Glutamatergic neuron (in vitro differentiated cells): ENCODE data around the gene MMP8. TPM values are rescaled to one million over a fixed set of nuclear protein-coding genes. Genes with fewer than 3 reads are reported as not detected.

Source experiments
- DNase-seq: peaks from one replicate; pipeline ENCODE4 v3.0.0; 2022
- H3K27ac Mint-ChIP-seq: one replicate; pipeline ENCODE4 v1.8.0; 2020; ENCODE audit warnings: mild to moderate bottlenecking, mixed read lengths, inconsistent platforms; ENCODE audit not compliant: unreplicated experiment
- H3K27me3 Mint-ChIP-seq: one replicate; pipeline ENCODE4 v1.8.0; 2020; ENCODE audit warnings: mild to moderate bottlenecking, moderate library complexity, mixed read lengths, inconsistent platforms; ENCODE audit not compliant: unreplicated experiment
- H3K36me3 Mint-ChIP-seq: one replicate; pipeline ENCODE4 v1.8.0; 2020; ENCODE audit warnings: mild to moderate bottlenecking, mixed read lengths, inconsistent platforms; ENCODE audit not compliant: unreplicated experiment
- H3K4me1 Mint-ChIP-seq: one replicate; pipeline ENCODE4 v1.8.0; 2020; ENCODE audit warnings: mild to moderate bottlenecking, low read depth, mixed read lengths, inconsistent platforms; ENCODE audit not compliant: unreplicated experiment
- H3K4me3 Mint-ChIP-seq: one replicate; pipeline ENCODE4 v1.8.0; 2020; ENCODE audit warnings: mild to moderate bottlenecking, mixed read lengths, inconsistent platforms; ENCODE audit not compliant: unreplicated experiment
- H3K9me3 Mint-ChIP-seq: one replicate; pipeline ENCODE4 v1.8.0; 2020; ENCODE audit warnings: mild to moderate bottlenecking, moderate library complexity, mixed read lengths, inconsistent platforms; ENCODE audit not compliant: unreplicated experiment
- CTCF ChIP-seq: fragments of 200-600 bp; sonication (generic); IDR thresholded peaks from one replicate; pipeline ENCODE4 v1.5.0; 2021; ENCODE audit not compliant: partially characterized antibody, unreplicated experiment
- total RNA-seq: library from RNA; stranded (reverse); fragmentation: NEBNext Ultra II Directional; extraction: Animal tissue kit (Norgen Biotek cat#: 25700); gene quantifications from one replicate; pipeline ENCODE4 v1.2.1, GENCODE V29; 2021; ENCODE audit not compliant: unreplicated experiment

The MMP8 gene
- total RNA-seq, 1 donor from 2014 or later, result not detected

- no peak for DNase-seq
- Mint-ChIP-seq H3K4me3 (no peak overlapping the region), H3K36me3 (no peaks in the 10 kb centered on the region), H3K27ac (no peak overlapping the region), H3K9me3 (no peaks in the 10 kb centered on the region), H3K27me3 (no peaks in the 10 kb centered on the region), H3K4me1 (no peaks in the 10 kb centered on the region)
- TF ChIP-seq CTCF, result no peak
Observed at GRCh38 chr11:102708654-102709053, 16.1 kb downstream of the MMP8 start.

- Mint-ChIP-seq H3K27ac (no peak within 1 kb of the TSS), H3K9me3 (no peaks in the 10 kb centered on the region), H3K36me3 (no peaks in the 10 kb centered on the region), H3K27me3 (no peaks in the 10 kb centered on the region), H3K4me1 (no peaks in the 10 kb centered on the region), H3K4me3 (no peak within 1 kb of the TSS)
- no peak for TF ChIP-seq CTCF
- no peak for DNase-seq
Observed at GRCh38 chr11:102705626-102706025, 19.1 kb downstream of the MMP8 start, which contains the start of gene MMP27. Gene MMP27, minus strand, starts transcription at chr11:102705769. Its CDS starts 55 bp downstream, at chr11:102705714.

- Mint-ChIP-seq H3K27me3 (no peaks in the 10 kb centered on the region), H3K4me3 (no peak overlapping the region), H3K27ac (no peak overlapping the region), H3K36me3 (no peaks in the 10 kb centered on the region), H3K9me3 (no peaks in the 10 kb centered on the region), H3K4me1 (no peaks in the 10 kb centered on the region)
- no peak for TF ChIP-seq CTCF
- no peak for DNase-seq
Observed at GRCh38 chr11:102704841-102705240, 19.9 kb downstream of the MMP8 start.

GRCh38 chr11:102703826-102704493 lies 20.8 kb downstream of the MMP8 start:
- Mint-ChIP-seq H3K27me3 (no peaks in the 10 kb centered on the region), H3K4me1 (no peaks in the 10 kb centered on the region), H3K27ac (no peak overlapping the region), H3K36me3 (no peaks in the 10 kb centered on the region), H3K9me3 (no peaks in the 10 kb centered on the region), H3K4me3 (no peak overlapping the region)
- DNase-seq, result no peak
- no peak for TF ChIP-seq CTCF

- no peak overlapping the region for H3K4me3 Mint-ChIP-seq
- no peak for TF ChIP-seq CTCF
Observed at GRCh38 chr11:102695201-102695600, 29.6 kb downstream of the MMP8 start.

More at GRCh38 chr11:102695201-102695600, 29.6 kb downstream of the MMP8 start:
- Mint-ChIP-seq H3K36me3 (no peaks in the 10 kb centered on the region), H3K9me3 (no peaks in the 10 kb centered on the region), H3K27ac (no peak overlapping the region), H3K4me1 (no peaks in the 10 kb centered on the region), H3K27me3 (no peaks in the 10 kb centered on the region)
- DNase-seq, result no peak
